Left cardiac atrium (tissue), 4 donors: ENCODE results near the gene ADAMTS19. TPM values are rescaled to one million over a fixed set of nuclear protein-coding genes. Genes with fewer than 3 reads are reported as not detected.

ENCODE experiments used
- ATAC-seq, 2 donors: fragments of 200-7000 bp; cut with Tn5 transposase; one replicate each; pipeline ENCODE4 v1.9.1; 2020; ENCODE audit warnings: mild to moderate bottlenecking in 2 of 2, moderate library complexity in 2 of 2
- DNase-seq: peaks from one replicate; pipeline ENCODE4 v3.0.0-alpha.2; 2020
- intact Hi-C, 2 donors: fragments of 100-400 bp; cut with DNase I; formaldehyde crosslinking; loops; one replicate each; pipeline versions ENCODE4 v1.14.1 to v1.15.1; 2022 to 2023
- total RNA-seq, 2 donors: library from RNA; stranded (reverse); fragmentation: NEBNext Ultra II Directional; extraction: Animal tissue kit (Norgen Biotek cat#: 25700); gene quantifications; one replicate each; pipeline ENCODE4 v1.2.1, GENCODE V29; 2021
- donor health status: DM: no; HTN: yes; CAD: no.
- donor health status: DM: no; HTN: yes; CAD: no; lungs with severe emphysema.
- donor health status: DM: yes; HTN: yes; CAD: no.
- donor health status: Dilated cardiomyopathy.

The ADAMTS19 gene
- total RNA-seq, 2 donors from 2014 or later = 2.4 to 2.9 TPM

GRCh38 chr5:129743541-129744187, 283.6 kb downstream of the ADAMTS19 start:
- DNase-seq = no peak
- no peak for ATAC-seq
- intact Hi-C loops = no loop called here

- no peak for DNase-seq
- ATAC-seq = no peak
- intact Hi-C loops = no loop called here
These were observed 285.9 kb downstream of the ADAMTS19 start for GRCh38 chr5:129745997-129746396.

GRCh38 chr5:129746876-129747275, 286.8 kb downstream of the ADAMTS19 start:
- DNase-seq = no peak
- intact Hi-C loops = no loop called here
- ATAC-seq = no peak

DNA sequence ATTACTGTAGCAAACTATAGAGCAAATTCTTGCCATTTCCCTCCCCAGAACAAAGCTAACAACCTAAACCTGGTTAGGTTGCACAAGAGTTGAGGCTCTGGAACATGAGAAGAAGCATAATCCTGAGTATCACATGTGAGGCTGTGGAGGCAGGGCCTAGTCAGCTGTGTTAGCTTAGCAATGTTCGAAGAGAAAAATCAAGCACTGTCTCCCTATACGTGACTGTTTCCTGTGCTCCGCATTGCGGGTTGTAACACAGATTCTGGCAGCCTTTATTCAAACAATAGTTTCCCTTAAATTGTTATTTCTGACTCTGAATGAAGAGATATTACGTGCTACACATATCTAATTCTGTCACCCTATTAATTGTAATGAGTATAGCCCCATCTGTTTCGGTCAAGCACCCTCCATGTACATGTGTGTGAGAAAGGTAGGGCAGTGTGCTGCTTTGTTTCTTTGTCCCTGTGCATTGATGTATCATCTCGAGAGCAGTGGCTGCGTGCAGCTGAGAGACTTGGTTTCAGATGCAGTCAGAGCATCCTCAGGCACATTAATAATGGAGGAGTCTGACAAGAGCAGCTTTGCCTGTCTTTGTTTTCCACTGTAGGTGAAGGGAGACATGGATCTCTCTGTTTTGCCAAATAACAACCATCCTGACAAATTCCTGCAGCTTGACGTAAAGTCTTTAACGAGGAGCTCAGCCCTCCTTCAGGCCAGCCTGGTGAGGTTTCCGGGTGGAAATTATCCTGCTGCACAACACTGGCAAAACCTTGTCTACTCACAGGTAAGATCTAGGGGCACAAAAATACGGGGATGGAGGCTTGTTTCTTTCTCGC, 287.7 kb downstream of the ADAMTS19 start, which contains the start of gene MINAR2:
Gene MINAR2, plus strand, starts transcription at position 523 of the 836 bp plus-strand sequence. Its CDS starts 97 bp downstream, at position 620.
- intact Hi-C loops = no loop called here
- DNase-seq (no peak), ATAC-seq (no peak)

DNA sequence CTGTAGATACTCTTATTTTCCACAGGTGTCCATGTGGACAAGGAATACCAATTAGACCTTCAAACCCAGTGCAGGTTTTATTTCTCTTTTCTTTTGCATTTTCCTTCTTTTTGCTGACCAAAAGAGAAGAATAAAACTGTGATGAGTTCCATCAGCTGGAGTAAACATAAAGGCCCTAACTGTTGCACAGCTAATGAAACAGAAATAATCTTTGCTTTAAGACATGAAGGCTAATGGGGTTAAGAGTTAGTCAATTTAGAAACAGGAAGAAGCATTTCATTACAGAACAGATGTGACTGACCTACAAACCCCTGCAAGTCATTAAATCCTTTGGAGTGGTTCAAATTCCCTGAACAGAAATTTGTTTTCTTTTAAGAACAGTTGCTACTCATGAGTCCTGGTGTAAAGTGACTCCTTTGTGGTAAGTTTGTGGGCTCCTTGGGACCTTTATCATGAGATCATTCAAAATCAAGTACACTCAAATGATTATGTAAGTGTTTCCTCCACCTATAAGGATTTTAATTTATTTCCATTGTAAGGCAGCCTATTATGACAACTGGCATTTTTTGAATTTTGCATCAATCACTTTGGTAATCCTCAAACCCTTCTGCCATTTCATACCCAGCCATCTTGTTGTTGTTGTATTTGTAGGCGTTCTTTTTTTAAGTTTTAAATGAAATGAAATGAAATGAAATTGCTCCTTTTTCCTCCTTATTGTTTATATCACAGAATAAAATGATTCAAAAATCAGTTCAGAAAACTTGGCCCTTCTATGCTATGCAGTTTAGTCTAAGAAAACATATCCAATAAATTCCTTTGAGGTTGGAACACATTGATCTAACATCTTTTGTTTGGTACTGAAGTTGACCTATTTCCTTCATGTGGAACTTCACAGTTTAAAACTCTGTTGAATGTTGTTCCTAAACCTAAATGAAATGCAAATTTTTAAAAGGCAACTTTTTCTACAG, 289.1 kb downstream of the ADAMTS19 start:
- no peak for ATAC-seq
- no peak for DNase-seq
- intact Hi-C loops = no loop called here

DNA sequence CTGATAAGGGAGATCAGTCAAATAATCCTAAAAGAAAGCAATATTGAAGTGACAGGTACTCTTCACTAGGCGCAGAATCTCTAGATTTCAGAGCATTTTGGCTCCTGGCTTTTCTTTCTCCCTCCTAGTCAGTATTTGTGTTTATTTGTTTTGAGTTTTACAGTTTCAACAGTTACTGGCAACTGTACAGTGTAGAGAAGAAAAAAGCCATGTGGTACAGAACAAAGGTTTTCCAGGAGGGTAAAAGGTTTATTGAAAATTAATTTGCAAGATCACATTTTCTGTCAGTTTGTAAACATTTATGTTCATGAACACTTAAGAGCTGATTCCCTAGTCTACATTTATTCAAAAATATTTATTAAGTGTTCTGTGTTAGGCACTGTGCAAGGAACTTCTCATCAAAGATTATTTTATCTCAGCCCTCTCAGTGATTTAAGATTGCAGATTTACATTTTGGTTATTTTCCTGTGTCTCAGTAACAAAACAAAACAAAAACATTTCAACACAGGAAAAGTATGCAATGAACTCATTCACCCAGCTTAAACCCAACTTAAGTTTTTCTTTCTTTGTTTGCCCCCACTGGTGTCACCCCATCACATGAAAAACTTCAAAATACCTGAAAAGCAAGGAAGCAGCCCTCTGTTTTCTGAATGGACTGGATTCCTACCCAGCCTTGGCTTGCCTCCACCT, 300.7 kb downstream of the ADAMTS19 start:
- DNase-seq (no peak), ATAC-seq (no peak)
- intact Hi-C loops = loop anchor here in 1 of 2 donors (10.0 kb wide), 1 partner anchor 586 kb away; no protein-coding TSS in a partner anchor

- DNase-seq (no peak), ATAC-seq (no peak)
- intact Hi-C loops = loop anchor here in 1 of 2 donors (10.0 kb wide), 1 partner anchor 589 kb away; no protein-coding TSS in a partner anchor
These were observed 303.6 kb downstream of the ADAMTS19 start for GRCh38 chr5:129763651-129764050.

GRCh38 chr5:129766798-129767197, 306.7 kb downstream of the ADAMTS19 start:
- intact Hi-C loops = loop anchor here (5.0 to 10.0 kb wide), 2 partner anchors 592 to 594 kb away; no protein-coding TSS in a partner anchor
- ATAC-seq (no peak), DNase-seq (no peak)

DNA sequence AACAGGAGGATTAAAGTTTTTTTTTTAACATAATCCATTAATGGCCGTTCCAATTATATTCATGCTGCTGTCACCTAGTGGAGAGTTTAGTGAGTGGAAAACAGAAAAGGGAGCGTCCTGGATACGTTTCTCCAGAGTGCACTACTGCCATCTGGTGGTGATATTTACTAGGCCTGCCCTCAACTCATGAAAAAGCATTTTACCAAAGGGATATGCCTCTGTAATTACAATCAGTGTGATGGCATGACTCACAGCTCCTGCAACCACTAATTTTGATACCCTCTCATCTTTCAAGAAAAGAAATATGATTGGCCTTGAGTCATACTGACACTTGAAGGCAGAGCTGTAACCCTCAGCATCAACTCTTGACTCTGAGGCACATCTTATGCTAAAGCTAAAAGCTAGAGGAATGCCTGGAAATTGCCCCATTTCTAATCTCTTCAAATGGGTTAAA, 307.9 kb downstream of the ADAMTS19 start:
- DNase-seq = peak; percentile 40
- intact Hi-C loops = loop anchor here (2.0 to 10.0 kb wide), 4 partner anchors 367 to 863 kb away; no protein-coding TSS in a partner anchor
- ATAC-seq = peak; percentile 95

DNA sequence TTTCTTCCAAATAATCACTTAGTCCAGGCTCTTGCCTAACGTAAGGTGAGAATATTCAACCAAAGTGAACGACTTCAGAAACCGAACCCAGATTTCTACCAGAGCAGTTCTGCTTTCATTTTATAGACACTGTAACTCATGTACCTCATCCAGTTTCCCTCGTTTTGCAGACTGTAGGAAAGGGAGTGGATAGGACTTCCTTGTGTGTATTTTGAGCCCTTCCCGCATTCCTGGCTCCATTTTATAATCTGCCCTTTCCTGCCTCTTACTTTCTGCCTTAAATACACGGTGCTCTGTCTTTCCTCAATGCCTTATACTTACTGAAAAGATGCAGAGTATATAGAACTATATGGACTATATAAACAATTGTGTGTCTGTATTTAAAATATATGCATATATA, 308.6 kb downstream of the ADAMTS19 start:
- ATAC-seq (no peak), DNase-seq (no peak)
- intact Hi-C loops = loop anchor here (2.0 to 10.0 kb wide), 4 partner anchors 368 to 864 kb away; no protein-coding TSS in a partner anchor

- intact Hi-C loops = loop anchor here (2.0 to 5.0 kb wide), 3 partner anchors 82 to 1342 kb away; no protein-coding TSS in a partner anchor
- ATAC-seq (no peak), DNase-seq (no peak)
These were observed 310.1 kb downstream of the ADAMTS19 start for GRCh38 chr5:129770024-129770820.

DNA sequence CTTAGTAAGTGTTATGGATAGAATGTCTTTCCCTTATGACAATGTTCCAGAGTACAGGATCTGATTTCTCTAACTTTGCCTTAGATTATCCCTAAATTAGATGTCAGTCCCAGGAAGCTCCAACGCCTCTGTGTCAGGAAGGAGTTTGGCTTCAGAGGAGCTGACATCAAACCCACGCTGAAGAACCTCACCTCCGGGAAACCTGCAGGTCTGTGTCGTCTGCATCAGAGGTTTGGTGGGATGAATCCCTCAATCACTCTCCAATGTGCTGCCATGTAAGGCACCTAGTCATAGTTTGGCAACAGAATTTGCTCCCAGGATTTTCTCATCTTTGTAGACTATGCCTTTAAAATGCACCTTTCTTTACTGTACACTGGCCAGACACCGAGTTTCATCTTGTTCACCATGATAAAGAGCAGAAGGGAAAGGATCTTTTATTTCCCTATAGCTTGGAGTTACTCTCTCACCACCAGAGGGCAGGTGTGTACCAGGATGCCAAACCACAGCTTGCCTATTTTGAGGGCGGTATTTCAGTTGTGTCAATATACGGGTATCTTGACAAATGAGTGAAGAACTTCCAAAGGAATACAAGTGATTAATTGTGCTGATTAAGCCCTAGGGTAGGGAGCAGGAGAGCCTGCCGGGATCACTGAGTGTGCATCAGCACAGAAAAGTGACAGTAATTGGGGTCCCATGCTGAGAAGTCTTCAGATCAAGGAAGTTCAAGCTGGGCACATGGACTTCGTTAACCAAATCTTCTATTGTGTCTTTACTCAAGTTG, 311.1 kb downstream of the ADAMTS19 start:
- peak; percentile 53 to 68 for ATAC-seq
- peak; percentile 36 for DNase-seq
- intact Hi-C loops = loop anchor here (2.0 to 5.0 kb wide), 3 partner anchors 81 to 1341 kb away; no protein-coding TSS in a partner anchor

DNA sequence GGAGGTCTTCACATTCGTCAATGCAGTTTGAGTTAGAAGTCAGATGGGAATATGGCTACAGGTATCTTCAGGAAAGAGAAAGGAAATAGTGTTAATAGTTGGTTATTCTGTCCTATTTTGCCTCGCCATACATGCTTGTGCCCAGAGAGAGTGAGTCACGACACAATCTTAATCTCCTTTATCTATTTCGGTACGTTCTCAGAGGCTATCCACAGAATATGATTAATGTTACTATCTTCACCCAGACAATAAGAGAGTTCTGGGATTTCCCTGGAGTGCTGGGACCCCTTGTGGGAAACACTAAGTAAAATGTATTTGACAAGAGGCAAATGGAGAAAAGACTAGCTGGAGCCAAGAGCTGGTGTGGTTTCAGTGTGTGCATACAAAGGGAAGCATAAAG, 313.3 kb downstream of the ADAMTS19 start:
- intact Hi-C loops = loop anchor here (5.0 kb wide), 2 partner anchors 79 to 1339 kb away; no protein-coding TSS in a partner anchor
- ATAC-seq (no peak), DNase-seq (no peak)

DNA sequence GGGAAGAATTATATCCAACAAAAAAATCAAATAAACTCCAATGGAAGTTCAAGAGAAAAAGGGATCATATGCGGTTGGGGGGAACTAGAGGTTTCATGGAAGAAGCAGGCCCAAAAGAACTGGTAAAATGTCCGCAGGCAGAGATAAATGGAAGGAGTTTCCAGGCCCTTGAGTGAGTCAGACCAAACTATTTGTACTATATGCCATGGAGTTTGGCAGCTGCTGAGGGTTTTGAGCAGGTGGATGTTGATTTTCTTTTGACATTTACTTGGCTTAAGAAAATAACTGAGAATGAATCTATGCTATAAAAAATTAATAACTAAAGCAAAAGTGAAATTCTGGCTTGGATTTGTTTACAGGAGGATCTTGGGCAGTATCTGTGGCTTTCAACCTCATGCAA, 321.5 kb downstream of the ADAMTS19 start:
- intact Hi-C loops = no loop called here
- DNase-seq (no peak), ATAC-seq (peak in 1 of 2 donors; percentile 71)
